Nucleus accumbens (tissue), 56 donors: ENCODE results near the gene PCK2.
"Not testable (repeated sequence)": the region's sequence is repeated elsewhere in the genome, so short reads cannot be mapped to it uniquely, and the experiment has no call there.

Experiments
- DNase-seq, 56 donors: peaks; one replicate each; lab custom pipeline; 2025; lab: John Stamatoyannopoulos, UW

The PCK2 gene

DNA sequence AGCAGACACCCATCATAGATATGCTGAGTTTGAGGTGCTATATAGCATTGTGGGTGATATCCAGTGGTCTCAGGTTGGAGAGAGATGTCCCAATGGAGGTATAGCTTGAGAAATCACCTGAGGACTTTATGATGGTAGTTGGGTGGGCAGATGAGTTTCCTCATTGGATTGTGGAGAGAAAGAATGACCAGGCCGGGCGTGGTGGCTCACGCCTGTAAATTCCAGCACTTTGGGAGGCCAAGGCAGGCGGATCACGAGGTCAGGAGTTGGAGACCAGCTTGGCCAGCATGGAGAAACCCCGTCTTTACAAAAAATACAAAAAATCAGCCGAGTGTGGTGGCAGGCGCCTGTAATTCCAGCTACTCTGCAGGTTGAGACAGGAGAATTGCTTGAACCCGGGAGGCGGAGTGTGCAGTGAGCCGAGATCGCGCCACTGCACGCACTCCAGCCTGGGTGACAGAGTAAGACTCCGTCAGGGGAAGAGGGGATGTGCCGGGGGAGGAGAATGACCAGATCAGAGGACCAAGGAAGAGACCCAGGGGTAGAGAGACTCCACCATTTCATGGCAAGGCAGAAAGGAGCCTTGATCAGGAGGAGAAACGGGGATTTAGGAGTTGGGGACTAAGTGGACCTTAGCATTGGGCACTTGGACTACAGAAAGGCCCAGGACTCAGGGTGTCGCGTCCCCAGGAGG, 757 bp upstream of the PCK2 start:
- no peak for DNase-seq

DNA sequence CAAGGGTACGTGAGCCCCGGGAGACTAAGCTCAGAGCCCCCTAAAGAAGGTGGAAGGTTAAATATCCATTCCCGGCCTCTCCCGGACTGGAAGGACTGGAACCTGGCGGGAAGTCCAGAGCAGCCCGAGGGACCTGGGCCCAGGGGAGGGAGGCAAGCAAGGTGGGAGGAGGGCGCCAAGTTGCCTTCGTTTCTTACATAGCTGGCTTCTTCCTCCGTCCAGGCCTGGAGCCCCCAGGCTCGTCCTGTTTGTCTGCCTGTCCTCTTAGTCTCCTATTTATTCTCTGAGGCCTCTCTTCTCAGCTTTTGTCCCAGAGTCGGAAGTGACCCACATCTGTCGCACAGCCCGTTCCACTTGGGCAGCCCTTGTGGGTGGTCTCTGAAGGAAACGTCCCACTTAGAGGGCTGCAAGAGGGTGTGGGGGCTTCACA, 745 bp downstream of the PCK2 start:
- no peak for DNase-seq

DNA sequence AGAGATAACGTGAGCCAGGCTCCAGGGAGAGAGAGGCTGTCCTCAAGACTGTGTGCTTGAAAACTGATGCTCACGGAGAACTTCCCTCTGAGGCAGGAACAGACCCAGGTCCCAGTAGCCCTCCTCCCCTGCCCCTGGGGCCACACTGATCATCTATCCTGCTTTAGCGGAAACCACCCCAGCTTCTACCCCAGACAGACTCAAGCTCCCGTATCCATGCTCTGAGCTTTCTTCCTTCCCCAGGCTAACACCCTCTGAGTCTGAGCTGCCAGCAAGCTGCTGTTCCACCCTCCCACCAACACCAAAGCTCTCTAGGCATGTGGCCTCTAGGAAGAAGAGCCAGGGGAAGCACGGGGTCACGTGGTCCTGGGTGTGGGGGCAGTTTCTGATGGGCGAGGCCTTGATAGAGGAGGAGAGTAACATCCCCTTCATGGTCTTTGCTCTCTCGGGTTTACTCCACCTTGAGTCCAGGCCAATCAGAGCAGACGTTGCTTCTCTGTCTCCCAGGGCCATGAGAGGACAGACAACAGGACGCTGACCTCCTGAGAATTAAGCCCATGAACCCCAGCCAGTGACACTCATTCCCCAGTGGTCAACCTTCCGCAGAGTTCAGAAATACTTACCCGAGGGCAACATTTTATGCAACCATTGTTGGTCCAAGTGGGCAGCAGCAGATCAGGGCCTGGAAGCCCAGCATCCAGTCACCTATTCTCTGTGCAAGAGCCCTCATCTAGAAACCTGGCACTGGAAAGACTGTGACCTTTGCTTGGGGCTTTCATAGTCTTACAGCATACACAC, 1.4 kb downstream of the PCK2 start:
- DNase-seq: peak in 7 of 56 donors; percentile 12 to 32 (median 19)

DNA sequence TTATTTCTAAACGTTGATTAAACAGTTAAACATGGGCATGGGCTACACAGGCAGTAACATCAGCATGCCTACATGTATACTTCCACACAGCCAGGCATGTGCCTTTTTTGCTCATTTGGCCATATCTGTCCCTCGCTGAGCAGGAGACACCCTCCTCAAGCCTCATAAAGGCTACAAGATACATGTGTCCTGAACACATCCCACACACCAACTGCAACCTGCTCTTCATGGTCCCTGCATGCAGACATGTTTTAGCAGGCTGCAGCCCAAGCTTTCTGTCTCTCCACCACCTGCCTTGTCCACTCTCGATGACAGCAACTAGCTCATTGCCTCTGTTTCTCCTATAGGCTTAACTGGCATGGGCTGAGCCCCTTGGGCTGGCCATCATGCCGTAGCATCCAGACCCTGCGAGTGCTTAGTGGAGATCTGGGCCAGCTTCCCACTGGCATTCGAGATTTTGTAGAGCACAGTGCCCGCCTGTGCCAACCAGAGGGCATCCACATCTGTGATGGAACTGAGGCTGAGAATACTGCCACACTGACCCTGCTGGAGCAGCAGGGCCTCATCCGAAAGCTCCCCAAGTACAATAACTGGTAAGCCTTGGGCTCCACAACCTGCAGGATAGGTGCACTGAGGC, 2.6 kb downstream of the PCK2 start:
- no peak for DNase-seq

DNA sequence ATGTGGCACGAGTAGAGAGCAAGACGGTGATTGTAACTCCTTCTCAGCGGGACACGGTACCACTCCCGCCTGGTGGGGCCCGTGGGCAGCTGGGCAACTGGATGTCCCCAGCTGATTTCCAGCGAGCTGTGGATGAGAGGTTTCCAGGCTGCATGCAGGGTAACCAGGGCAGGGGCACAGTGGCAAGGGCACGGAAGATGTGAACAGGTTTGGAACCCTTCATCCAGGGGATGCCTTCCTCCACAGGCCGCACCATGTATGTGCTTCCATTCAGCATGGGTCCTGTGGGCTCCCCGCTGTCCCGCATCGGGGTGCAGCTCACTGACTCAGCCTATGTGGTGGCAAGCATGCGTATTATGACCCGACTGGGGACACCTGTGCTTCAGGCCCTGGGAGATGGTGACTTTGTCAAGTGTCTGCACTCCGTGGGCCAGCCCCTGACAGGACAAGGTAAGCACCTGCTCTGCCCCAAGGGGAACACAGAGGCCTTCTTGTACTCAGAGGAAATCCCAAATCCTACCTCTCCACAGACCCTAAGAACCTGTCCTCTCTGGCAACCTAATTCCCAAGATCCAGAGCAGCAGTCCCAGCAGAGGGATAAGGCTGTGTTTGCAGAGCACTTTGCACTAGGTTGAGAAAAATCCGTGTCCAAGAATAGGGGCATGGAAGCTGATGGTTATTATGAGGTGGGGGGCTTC, 4.3 kb downstream of the PCK2 start:
- no peak for DNase-seq

DNA sequence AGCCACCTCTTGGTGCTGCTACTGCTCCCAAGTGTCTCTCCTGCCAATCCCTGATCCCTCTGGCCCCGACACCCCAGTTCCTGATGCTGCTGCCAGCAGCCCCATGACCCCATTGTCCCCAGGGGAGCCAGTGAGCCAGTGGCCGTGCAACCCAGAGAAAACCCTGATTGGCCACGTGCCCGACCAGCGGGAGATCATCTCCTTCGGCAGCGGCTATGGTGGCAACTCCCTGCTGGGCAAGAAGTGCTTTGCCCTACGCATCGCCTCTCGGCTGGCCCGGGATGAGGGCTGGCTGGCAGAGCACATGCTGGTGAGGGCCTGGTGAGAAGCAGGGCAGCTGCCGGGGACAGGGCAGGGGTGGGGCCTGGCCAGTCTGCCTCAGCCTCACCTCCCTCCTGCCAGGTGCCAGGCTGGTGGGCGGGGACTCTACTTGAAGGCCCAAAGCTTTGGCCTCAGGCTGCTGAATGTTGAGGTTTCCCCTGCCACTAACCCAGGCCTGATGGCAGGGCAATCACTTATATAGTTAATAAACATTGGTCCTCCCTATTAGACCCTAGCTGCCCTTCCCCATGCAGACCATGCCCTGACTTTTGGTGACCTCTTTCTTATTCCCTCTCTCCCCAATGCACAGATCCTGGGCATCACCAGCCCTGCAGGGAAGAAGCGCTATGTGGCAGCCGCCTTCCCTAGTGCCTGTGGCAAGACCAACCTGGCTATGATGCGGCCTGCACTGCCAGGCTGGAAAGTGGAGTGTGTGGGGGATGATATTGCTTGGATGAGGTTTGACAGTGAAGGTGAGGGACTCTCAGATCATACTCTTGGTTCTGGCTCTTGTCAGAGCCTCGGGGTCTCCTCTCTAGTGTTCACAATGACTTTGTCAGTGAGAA, 5.1 kb downstream of the PCK2 start:
- peak in 13 of 56 donors; percentile 7 to 49 (median 22) for DNase-seq

DNA sequence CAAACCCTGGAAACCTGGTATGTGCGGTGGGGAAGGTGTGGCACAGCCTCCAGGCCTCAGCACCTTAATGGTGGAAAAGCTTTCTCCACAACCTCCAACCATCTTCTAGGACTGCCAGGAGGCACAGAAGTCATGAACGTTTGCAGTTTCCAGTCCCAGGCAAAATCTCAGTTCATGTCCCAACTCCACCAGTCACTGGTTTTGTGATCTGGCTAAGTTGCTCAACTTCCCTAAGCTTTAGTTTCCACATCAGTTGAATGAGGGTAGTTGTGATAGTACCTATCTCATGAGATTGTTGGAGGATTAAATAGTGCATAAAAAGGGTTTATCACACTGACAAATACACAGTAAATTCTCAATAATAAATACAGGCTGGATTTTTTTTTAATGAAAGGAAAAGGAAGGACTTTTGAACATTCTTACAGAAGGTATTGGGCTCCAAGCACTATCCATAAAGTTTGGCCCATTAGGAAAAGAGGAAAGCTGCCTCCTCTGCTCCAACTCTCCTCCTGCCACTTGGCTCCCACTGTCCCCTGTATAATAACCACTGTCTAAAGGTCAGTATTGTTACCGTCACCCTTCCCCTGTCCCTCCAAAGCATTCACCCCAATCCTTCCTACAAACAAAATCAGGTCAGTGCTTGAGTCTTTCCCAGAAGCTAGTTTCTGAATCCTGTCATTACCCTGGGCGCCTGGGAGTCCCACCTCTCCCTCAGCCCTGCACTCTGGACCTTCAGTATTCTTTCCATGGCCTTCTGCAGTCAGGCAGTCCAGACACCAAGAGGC, 6.3 kb downstream of the PCK2 start:
- DNase-seq: no peak

DNA sequence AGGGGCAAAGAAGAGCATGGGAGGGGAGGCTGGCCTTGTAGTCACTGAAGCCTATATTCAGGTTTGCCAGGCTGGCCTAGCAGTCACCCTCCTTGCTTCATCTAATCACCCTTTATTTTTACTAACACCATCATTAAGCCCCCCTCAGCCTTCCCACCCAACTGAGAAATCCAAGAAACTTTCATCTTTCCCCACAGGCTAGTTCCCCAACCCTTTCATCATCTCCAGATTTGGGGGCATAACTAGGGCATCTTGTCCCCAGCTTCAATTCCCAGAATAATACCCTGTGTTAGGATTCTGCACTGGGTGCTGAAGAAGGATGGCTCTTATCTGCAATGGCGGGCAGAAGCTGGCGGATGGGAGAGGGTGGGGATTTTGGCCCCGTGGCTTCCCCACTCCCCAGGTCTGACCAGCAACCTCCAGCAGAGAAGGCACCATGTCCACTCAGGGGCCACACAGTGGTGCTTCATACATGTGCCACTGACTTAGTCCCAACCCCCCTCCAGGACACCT, 6.9 kb downstream of the PCK2 start:
- no peak for DNase-seq

DNA sequence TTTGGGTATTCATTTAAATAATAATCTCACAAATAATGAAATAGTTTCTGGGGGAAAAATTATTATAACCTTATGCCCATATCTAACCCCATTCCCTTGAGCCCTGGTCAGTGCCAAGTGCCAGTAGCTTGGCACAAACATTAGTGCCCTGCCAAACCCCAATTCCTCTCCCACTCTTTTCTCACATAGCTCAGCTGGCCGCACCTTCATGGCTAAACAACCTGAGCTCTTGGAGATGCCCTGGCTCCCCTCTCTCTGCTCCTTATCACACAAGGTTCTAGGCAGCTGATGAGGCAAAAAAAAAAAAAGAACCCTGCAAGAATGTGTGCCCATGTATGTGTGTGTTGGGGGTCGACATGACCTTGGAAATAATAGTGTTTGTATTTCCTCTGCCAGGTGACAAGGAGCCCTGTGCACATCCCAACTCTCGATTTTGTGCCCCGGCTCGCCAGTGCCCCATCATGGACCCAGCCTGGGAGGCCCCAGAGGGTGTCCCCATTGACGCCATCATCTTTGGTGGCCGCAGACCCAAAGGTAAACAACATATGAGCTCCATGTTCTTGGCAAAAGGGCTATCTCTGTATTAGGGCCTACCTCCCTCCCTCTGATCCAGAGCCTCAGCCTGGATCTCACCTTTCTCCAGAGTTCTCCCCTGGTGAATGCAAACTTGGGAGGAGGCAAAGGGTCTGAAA, 8.4 kb downstream of the PCK2 start:
- no peak for DNase-seq

DNA sequence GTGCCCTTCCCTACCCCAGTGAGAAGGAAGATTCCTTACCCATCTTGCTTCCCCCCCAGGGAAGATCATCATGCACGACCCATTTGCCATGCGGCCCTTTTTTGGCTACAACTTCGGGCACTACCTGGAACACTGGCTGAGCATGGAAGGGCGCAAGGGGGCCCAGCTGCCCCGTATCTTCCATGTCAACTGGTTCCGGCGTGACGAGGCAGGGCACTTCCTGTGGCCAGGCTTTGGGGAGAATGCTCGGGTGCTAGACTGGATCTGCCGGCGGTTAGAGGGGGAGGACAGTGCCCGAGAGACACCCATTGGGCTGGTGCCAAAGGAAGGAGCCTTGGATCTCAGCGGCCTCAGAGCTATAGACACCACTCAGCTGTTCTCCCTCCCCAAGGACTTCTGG, 9.3 kb downstream of the PCK2 start:
- no peak for DNase-seq

DNA sequence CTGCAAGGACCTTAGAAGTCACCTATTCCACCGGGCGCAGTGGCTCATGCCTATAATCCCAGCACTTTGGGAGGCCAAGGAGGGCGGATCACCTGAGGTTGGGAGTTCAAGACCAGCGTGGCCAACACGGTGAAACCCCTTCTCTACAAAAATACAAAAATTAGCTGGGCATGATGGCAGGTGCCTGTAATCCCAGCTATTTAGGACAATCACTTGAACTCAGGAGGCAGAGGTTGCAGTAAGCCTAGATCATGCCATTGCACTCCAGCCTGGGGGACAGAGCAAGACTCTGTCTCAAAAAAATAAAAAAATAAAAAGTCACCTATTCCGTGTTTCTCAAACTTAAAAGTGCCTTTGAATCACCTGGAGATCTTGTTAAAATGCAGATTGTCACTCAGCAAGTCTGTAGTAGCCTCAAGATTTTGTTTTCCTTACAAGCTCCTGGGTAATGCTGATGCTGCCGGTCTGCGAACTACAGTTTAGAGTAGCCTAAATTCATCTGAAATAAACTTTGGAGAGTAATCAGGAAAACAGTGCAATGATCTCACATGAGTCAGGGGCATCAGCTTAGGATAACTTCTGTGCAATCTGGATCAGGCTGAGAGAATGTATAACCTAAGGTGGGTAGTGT, 11.6 kb downstream of the PCK2 start:
- not testable (repeated sequence) for DNase-seq

DNA sequence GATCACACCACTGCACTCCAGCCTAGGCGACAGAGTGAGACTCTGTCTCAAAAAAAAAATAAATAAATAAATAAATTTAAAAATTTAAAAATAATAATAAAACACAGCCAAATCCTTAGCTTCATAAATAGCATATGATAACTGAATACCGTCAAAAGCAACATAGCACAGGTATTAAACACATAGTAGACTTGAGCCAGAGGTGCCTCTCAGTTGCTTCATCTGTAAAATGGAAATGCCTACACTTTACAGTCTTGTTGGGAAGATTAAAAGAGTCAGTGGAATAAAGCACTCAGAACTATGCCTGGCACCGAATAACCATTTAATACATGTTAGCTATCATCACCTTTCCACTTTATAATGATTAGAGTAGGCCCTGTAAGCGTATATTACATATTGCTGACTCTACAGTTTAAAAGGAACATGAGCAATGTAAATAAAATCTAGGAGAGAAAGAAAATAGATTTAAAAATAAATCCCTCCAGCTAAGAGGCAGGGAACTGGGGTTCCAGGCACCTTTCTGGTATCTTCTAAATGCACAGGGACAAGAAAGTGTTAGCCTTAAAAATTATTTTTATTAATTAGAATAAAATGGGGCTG, 12.7 kb downstream of the PCK2 start:
- no peak for DNase-seq

DNA sequence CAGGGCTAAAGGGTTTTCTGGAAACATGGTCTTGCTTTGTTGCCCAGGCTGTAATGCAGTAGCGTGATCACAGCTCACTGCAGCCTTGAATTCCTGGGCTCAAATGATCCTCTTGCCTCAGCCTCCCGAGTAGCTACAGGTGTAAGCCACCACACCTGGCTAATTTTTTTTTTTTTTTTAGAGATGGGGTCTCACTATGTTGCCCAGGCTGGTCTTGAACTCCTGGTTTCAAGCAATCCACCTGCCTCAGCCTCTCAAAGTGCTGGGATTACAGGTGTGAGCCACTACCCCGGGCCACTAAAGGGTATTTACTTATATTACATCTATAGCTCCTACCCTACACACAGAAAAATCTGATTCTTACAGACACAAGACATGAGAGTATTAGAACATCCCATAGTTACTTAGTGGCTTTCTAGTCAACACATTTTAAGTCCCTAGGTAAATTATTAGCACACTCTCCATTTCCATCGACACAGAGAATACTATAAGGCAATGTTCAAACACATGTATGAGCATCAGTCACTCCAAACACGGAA, 14.3 kb downstream of the PCK2 start:
- DNase-seq: no peak

DNA sequence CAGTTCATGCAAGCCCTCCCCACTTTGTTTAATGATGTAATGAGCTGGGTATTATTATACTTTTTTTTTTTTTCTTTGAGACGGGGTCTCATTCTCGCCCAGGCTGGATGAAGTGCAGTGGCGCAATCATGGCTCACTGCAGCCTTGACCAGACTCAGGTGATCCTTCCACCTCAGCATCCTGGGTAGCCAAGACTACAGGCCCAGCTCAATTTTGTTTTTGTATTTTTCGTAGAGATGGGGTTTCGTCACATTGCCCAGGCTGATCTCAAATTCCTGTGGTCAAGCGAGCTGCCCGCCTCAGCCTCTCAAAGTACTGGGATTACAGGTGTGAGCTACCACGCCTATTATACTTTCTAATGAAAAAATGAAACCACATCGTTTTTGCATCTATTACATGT, 15.9 kb downstream of the PCK2 start:
- DNase-seq: no peak

DNA sequence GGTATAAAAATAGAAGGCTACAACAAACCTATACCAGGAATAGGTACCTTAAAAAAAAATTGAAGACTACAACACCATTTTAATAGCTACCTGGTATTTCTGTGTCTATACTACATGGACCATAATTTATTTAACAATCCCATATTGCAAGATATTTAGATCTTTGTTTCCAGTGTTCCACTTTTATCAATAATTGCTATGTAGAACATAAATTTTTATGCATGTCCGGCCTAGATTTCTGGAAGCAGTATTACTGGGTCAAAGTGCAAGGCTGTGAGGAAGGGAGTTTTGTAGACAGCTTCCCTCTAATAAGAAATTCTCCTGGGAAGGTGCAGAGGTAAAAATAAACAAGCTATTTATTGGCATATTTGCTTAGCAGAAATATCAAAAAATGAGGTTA, 16.4 kb downstream of the PCK2 start:
- no peak for DNase-seq

DNA sequence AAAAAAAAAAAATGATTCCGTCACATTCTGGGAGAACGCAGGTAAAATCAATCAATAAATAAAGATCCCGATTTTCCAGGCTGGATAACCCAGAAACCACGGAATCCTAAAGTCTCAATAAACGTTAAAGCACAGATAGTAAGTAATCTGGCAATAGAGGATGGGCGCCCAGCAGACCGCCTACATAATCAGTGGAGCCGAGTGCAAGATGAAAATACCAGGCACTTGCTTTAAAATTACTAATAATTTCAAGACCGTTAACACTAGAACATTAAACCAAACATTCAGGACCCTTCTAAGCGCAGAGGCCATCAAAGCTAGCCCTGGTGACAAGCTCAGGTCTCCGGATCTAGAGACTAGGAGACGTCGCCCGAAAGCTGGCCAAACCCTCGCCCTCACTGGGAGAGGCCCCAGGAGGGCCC, 19.3 kb downstream of the PCK2 start:
- no peak for DNase-seq
